Measurements from ENCODE around the gene OMA1. TPM values are rescaled to one million over a fixed set of nuclear protein-coding genes. Genes with fewer than 3 reads are reported as not detected.

Gene OMA1
- polyA plus RNA-seq, 3 donors, result 11.2 to 24.5 (median 15.3) TPM

DNA sequence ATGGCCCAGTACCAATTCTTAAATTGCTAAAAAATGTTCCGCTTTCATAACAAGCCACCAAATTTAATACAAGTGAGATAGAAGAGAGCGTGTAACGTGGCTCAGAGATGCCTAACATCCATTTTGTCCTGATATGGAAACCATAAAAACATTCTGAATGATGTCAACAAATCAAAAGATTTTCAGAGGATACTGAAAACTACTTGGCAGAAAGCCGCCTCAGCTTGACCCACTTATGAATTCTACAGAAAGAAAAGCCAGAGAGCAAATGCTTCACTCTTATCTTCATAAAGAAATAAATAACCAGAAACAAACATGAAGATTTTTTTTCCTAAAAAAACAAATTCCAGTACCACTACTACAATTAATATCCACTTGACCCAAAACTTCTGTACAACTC, 41.2 kb downstream of the OMA1 start:
- TF ChIP-seq, protein P1, sequence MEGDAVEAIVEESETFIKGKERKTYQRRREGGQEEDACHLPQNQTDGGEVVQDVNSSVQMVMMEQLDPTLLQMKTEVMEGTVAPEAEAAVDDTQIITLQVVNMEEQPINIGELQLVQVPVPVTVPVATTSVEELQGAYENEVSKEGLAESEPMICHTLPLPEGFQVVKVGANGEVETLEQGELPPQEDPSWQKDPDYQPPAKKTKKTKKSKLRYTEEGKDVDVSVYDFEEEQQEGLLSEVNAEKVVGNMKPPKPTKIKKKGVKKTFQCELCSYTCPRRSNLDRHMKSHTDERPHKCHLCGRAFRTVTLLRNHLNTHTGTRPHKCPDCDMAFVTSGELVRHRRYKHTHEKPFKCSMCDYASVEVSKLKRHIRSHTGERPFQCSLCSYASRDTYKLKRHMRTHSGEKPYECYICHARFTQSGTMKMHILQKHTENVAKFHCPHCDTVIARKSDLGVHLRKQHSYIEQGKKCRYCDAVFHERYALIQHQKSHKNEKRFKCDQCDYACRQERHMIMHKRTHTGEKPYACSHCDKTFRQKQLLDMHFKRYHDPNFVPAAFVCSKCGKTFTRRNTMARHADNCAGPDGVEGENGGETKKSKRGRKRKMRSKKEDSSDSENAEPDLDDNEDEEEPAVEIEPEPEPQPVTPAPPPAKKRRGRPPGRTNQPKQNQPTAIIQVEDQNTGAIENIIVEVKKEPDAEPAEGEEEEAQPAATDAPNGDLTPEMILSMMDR (IDR thresholded peaks at IDR 0.05), result no peak
- H2AFZ ChIP-seq (ENCODE audit: insufficient read depth, low read depth, low read length, poor library complexity, severe bottlenecking), result no peak overlapping the region

DNA sequence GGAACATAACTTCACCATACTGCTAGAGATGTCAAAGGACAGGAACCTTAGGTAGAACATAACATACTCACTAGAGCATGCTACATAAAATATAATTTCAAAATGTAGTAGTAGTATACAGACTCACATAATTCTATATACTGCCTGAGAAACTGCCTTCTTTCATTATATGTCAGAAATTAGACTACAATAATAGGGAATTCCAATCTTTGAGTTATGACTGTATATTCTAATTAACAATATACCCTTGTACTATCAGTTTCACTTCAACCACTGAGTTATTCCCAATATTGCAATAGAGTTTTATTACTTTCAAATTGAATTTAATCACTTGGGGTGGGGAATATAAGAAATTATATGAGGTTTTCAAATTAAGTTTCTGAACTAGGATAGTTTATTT, 44.0 kb downstream of the OMA1 start:
- Mint-ChIP-seq H3K4me3 (no peak overlapping the region), H3K4me1 (peaks cover 8% of the 10 kb centered on the region), H3K27ac (no peak overlapping the region), H3K27me3 (ENCODE audit: low read depth in 3 of 3) (no peaks in the 10 kb centered on the region), H3K36me3 (peaks cover 44 to 46% of the 10 kb centered on the region in 2 donors), H3K9me3 (no peaks in the 10 kb centered on the region)
- no peak overlapping the region for H3K27ac ChIP-seq (ENCODE audit: low read depth in 1 of 2, low read length in 2 of 2)
- no peak overlapping the region for H3K9ac ChIP-seq (ENCODE audit: insufficient read depth, low read length, poor library complexity, severe bottlenecking)
- peaks cover 18 to 48% of the 10 kb centered on the region in 2 donors for H3K36me3 ChIP-seq (replicated peaks in 1 of 2; ENCODE audit: control insufficient read depth in 1 of 2, insufficient read depth in 2 of 2, low read length in 2 of 2)
- peaks cover 3 to 5% of the 10 kb centered on the region in 2 donors for H3K4me1 ChIP-seq (ENCODE audit: control insufficient read depth in 1 of 2, insufficient read depth in 2 of 2, low read length in 2 of 2)
- DNase-seq, result no peak
- H3K9me3 ChIP-seq (replicated peaks in 1 of 2; ENCODE audit: control insufficient read depth in 1 of 2, insufficient read depth in 1 of 2, low read length in 2 of 2), result no peaks in the 10 kb centered on the region
- no peak overlapping the region for H3K4me3 ChIP-seq (replicated peaks in 1 of 3; ENCODE audit: low read depth in 2 of 3, low read length in 3 of 3)
- intact Hi-C loops (cut with micrococcal nuclease), result no loop called here
- H4K20me1 ChIP-seq (ENCODE audit: insufficient read depth, low read length), result no peaks in the 10 kb centered on the region
- TF ChIP-seq, protein P1 (IDR thresholded peaks at IDR 0.05), result no peak
- H2AFZ ChIP-seq (ENCODE audit: insufficient read depth, low read depth, low read length, poor library complexity, severe bottlenecking), result no peak overlapping the region
- H3K27me3 ChIP-seq (ENCODE audit: control insufficient read depth in 2 of 2, insufficient read depth in 2 of 2, low read length in 2 of 2), result no peaks in the 10 kb centered on the region
- no peak overlapping the region for H3K4me2 ChIP-seq (replicated peaks; ENCODE audit: extremely low read depth, low read length, poor library complexity, severe bottlenecking)
- no peaks in the 10 kb centered on the region for H3K79me2 ChIP-seq (ENCODE audit: insufficient read depth, low read length)

More for the DNA sequence above, 41.2 kb downstream of the OMA1 start:
- Mint-ChIP-seq H3K27me3 (ENCODE audit: low read depth in 3 of 3) (no peaks in the 10 kb centered on the region), H3K9me3 (no peaks in the 10 kb centered on the region), H3K4me1 (no peaks in the 10 kb centered on the region), H3K36me3 (peaks cover 62 to 65% of the 10 kb centered on the region in 2 donors), H3K27ac (no peak overlapping the region), H3K4me3 (no peak overlapping the region)
- Histone ChIP-seq H3K36me3 (replicated peaks in 1 of 2; ENCODE audit: control insufficient read depth in 1 of 2, insufficient read depth in 2 of 2, low read length in 2 of 2) (peaks cover 31 to 62% of the 10 kb centered on the region in 2 donors), H3K27me3 (ENCODE audit: control insufficient read depth in 2 of 2, insufficient read depth in 2 of 2, low read length in 2 of 2) (no peaks in the 10 kb centered on the region), H4K20me1 (ENCODE audit: insufficient read depth, low read length) (no peaks in the 10 kb centered on the region), H3K79me2 (ENCODE audit: insufficient read depth, low read length) (no peaks in the 10 kb centered on the region), H3K9ac (ENCODE audit: insufficient read depth, low read length, poor library complexity, severe bottlenecking) (no peak overlapping the region), H3K4me3 (replicated peaks in 1 of 3; ENCODE audit: low read depth in 2 of 3, low read length in 3 of 3) (no peak overlapping the region), H3K9me3 (replicated peaks in 1 of 2; ENCODE audit: control insufficient read depth in 1 of 2, insufficient read depth in 1 of 2, low read length in 2 of 2) (no peaks in the 10 kb centered on the region), H3K4me2 (replicated peaks; ENCODE audit: extremely low read depth, low read length, poor library complexity, severe bottlenecking) (no peak overlapping the region), H3K27ac (ENCODE audit: low read depth in 1 of 2, low read length in 2 of 2) (no peak overlapping the region), H3K4me1 (ENCODE audit: control insufficient read depth in 1 of 2, insufficient read depth in 2 of 2, low read length in 2 of 2) (no peaks in the 10 kb centered on the region)
- DNase-seq, result no peak
- 100% methylated on average over 1 of the region's 4 CpGs for WGBS (ENCODE audit: insufficient coverage)
- intact Hi-C loops (cut with micrococcal nuclease), result no loop called here
